Measurements from ENCODE around the gene PRICKLE4. TPM values are rescaled to one million over a fixed set of nuclear protein-coding genes. Genes with fewer than 3 reads are reported as not detected.
A peak's percentile ranks its signal among the peaks of the same experiment; 100 is the strongest.

PRICKLE4 gene
- total RNA-seq, 1 donor from 2014 or later = 2.8 TPM

DNA sequence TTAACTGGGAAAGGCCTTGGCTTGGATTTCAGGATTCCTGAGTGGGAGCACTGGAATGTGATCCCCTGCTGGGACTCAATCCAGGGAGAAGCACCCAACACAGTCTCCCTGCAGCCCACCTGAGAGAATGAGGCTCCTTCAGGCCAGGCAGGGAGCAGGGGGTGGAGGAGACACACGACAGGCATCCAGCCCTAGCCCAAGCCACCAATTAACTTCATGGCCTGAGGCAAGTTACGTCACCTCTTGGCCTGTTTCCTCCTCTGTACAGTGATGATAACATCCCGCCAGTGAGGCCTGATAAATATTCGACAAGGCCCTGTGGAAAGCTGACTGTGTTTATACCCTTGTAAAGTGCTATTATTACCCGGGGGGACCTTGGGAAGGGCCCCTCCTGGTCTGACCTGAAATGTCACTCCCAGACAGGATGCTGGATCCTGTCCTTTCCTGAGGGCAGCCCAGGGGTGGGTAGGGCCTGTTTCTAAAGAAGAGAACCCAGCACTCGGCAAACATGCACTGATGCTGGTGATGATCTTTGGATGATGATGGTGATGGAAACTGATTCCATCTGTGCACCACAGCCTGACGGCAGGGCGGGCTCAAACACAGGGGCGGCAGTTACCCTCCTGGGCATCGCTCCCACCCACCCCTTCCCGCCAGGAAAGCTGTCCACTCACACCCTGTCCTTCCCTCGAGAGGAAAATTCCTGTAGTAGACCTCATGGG, 13.3 kb upstream of the PRICKLE4 start:
- H3K27ac Mint-ChIP-seq = peak overlapping the region; percentile 13

DNA sequence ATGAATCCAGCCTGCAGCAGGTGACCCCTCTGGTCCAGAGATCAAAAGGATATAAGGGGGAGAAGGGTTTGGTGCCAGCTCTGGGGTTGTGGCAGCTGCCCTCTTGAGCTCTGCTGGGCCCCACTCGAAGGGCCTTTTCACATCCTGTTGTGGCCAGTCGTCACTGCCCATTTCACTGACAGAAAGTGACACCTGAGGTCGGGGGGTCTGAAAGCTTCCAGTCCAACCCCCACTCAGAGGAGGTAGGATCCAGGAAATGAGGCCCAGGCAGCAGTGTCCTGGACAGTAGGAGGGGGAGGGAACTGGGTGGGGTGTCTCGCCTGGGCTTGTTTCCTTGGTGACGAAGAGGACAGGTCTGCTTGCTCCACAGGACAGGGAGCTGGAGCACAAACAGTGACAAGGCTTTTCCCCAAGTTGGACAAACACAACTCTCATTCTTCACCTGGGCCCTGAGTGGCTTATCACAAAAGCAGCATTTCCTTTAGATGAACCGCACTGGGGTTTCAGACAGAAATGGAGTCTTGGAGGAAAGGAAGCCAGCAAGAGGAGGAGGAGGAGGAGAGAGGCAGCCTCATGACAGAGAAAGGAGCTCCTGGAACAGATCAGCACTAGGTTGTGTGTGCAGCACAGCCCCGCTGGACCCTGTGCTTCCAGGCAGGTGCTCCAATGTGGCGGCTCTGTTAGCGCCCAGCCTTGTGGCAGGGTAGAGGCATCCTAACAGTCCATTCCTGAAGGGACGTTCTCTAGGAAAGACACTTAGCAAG, 11.9 kb upstream of the PRICKLE4 start:
- Mint-ChIP-seq H3K4me1 (ENCODE audit: unreplicated experiment) (peaks cover 25% of the 10 kb centered on the region), H3K9me3 (no peaks in the 10 kb centered on the region), H3K36me3 (no peaks in the 10 kb centered on the region), H3K4me3 (no peak overlapping the region), H3K27me3 (peaks cover under 1% of the 10 kb centered on the region), H3K27ac (peak overlapping the region; percentile 48)
- no peak for DNase-seq (ENCODE audit: extremely low spot score, unreplicated experiment)
- TF ChIP-seq, protein P1, sequence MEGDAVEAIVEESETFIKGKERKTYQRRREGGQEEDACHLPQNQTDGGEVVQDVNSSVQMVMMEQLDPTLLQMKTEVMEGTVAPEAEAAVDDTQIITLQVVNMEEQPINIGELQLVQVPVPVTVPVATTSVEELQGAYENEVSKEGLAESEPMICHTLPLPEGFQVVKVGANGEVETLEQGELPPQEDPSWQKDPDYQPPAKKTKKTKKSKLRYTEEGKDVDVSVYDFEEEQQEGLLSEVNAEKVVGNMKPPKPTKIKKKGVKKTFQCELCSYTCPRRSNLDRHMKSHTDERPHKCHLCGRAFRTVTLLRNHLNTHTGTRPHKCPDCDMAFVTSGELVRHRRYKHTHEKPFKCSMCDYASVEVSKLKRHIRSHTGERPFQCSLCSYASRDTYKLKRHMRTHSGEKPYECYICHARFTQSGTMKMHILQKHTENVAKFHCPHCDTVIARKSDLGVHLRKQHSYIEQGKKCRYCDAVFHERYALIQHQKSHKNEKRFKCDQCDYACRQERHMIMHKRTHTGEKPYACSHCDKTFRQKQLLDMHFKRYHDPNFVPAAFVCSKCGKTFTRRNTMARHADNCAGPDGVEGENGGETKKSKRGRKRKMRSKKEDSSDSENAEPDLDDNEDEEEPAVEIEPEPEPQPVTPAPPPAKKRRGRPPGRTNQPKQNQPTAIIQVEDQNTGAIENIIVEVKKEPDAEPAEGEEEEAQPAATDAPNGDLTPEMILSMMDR (conservative IDR thresholded peaks at IDR 0.05) = no peak

More for the DNA sequence above, 13.3 kb upstream of the PRICKLE4 start:
- TF ChIP-seq, protein P1 (conservative IDR thresholded peaks at IDR 0.05) = no peak
- Mint-ChIP-seq H3K4me1 (ENCODE audit: unreplicated experiment) (peaks cover 30% of the 10 kb centered on the region), H3K36me3 (no peaks in the 10 kb centered on the region), H3K4me3 (no peak overlapping the region), H3K9me3 (no peaks in the 10 kb centered on the region), H3K27me3 (peaks cover 8% of the 10 kb centered on the region)
- DNase-seq (ENCODE audit: extremely low spot score, unreplicated experiment) = no peak

DNA sequence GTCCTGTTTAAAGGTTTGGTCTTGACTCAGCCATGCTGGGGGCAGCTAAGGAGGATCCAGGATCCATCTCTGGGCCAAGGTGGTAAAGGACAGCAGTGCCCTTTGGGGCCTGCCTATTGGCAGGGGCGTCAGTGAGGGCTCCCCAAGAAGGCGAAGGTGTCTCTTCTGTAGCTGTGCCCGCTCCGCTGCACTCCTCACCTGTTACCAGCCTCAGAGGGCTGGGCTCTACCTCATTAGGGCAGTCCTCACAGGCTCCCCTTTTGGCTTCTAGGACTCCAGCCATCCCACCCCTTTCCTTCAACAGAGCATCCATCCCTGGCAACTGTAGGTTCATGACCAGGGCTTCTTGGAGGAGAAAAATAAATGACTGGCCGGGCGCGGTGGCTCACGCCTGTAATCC, 11.2 kb upstream of the PRICKLE4 start:
- Mint-ChIP-seq H3K9me3 (no peaks in the 10 kb centered on the region), H3K36me3 (no peaks in the 10 kb centered on the region), H3K27me3 (no peaks in the 10 kb centered on the region), H3K27ac (no peak overlapping the region), H3K4me1 (ENCODE audit: unreplicated experiment) (peaks cover 25% of the 10 kb centered on the region), H3K4me3 (no peak overlapping the region)
- TF ChIP-seq, protein P1 (conservative IDR thresholded peaks at IDR 0.05) = no peak
- no peak for DNase-seq (ENCODE audit: extremely low spot score, unreplicated experiment)

- Mint-ChIP-seq H3K36me3 (no peaks in the 10 kb centered on the region), H3K27me3 (no peaks in the 10 kb centered on the region), H3K9me3 (no peaks in the 10 kb centered on the region), H3K4me1 (ENCODE audit: unreplicated experiment) (peaks cover 25% of the 10 kb centered on the region), H3K27ac (no peak overlapping the region), H3K4me3 (no peak overlapping the region)
- no peak for DNase-seq (ENCODE audit: extremely low spot score, unreplicated experiment)
- TF ChIP-seq, protein P1 (conservative IDR thresholded peaks at IDR 0.05) = no peak
These were observed 10.1 kb upstream of the PRICKLE4 start for GRCh38 chr6:41770381-41771057.

GRCh38 chr6:41771058-41771983, 9.3 kb upstream of the PRICKLE4 start:
- no peaks in the 10 kb centered on the region for H3K27me3 Mint-ChIP-seq
- TF ChIP-seq, protein P1 (conservative IDR thresholded peaks at IDR 0.05) = no peak
- no peaks in the 10 kb centered on the region for H3K9me3 Mint-ChIP-seq
- no peak for DNase-seq (ENCODE audit: extremely low spot score, unreplicated experiment)
- no peaks in the 10 kb centered on the region for H3K36me3 Mint-ChIP-seq
- peaks cover 25% of the 10 kb centered on the region for H3K4me1 Mint-ChIP-seq (ENCODE audit: unreplicated experiment)
- H3K4me3 Mint-ChIP-seq = no peak overlapping the region
- H3K27ac Mint-ChIP-seq = no peak overlapping the region

All from type B pancreatic cell (in vitro differentiated cells).